ENCODE data around the gene CHST2. TPM values are rescaled to one million over a fixed set of nuclear protein-coding genes. Genes with fewer than 3 reads are reported as not detected.

CHST2 gene
- total and polyA plus RNA-seq, 2 donors (not counting 3 experiments of a cell fraction or from before 2014, with no cell fraction given), result 4.3 to 6.5 TPM

GRCh38 chr3:143171141-143171980 lies 51.8 kb downstream of the CHST2 start:
- dilution Hi-C loops (cut with MboI; ENCODE audit: extremely low pct_ligation_motif_present, low sequenced_read_pairs) (no loop called here), intact Hi-C loops (cut with micrococcal nuclease) (no loop called here)
- no peak overlapping the region for H3K4me3 ChIP-seq (replicated peaks in 1 of 3; ENCODE audit: insufficient read depth in 1 of 3, low read depth in 1 of 3, low read length in 3 of 3)
- no peak overlapping the region for H3K27ac ChIP-seq (ENCODE audit: insufficient read depth, low read depth, low read length)
- no peak overlapping the region for H3K4me2 ChIP-seq (ENCODE audit: insufficient read depth, low read length)
- H3K79me2 ChIP-seq (ENCODE audit: control insufficient read depth, insufficient read depth, low read length), result no peaks in the 10 kb centered on the region
- no peaks in the 10 kb centered on the region for H4K20me1 ChIP-seq (replicated peaks; ENCODE audit: control insufficient read depth, extremely low read depth, insufficient read depth, low read length)
- H3K9me1 ChIP-seq (replicated peaks; ENCODE audit: control insufficient read depth, extremely low read depth, insufficient read depth, low read length), result no peaks in the 10 kb centered on the region
- POLR2A ChIA-PET, result no interaction called here
- no peaks in the 10 kb centered on the region for H3K27me3 ChIP-seq (ENCODE audit: control insufficient read depth in 2 of 2, insufficient read depth in 2 of 2, low read length in 2 of 2)
- FAIRE-seq (peak; percentile 76), DNase-seq (ENCODE audit: low read depth, low spot score) (peak; percentile 59)
- no peak for TF ChIP-seq POLR2AphosphoS5 (IDR thresholded peaks at IDR 0.05; ENCODE audit: insufficient read depth, low read depth, low read length)
- no peak for TF ChIP-seq POLR2A (IDR thresholded peaks at IDR 0.05; ENCODE audit: low read depth, low read length)
- no peak for TF ChIP-seq MYC (IDR thresholded peaks at IDR 0.05; ENCODE audit: low read depth, low read length)
- no peak for TF ChIP-seq EZH2 (IDR thresholded peaks at IDR 0.05; ENCODE audit: borderline replicate concordance, low read depth, low read length, severe bottlenecking)
- no peak for TF ChIP-seq FOS (IDR thresholded peaks at IDR 0.05; ENCODE audit: borderline replicate concordance, insufficient read depth, low read length)
- TF ChIP-seq MAX (IDR thresholded peaks at IDR 0.05; ENCODE audit: insufficient read depth, insufficient read length), result no peak
- no peak for TF ChIP-seq JUN (IDR thresholded peaks at IDR 0.05; ENCODE audit: borderline replicate concordance, insufficient read depth, insufficient read length, low read depth)
- TF ChIP-seq CTCF (IDR thresholded peaks at IDR 0.05; ENCODE audit: extremely low read depth in 1 of 2, insufficient read depth in 1 of 2, low read depth in 1 of 2, low read length in 2 of 2), result no peak
- no peak for TF ChIP-seq GATA2 (IDR thresholded peaks at IDR 0.05; ENCODE audit: insufficient read depth, insufficient read length, low read depth, low read length)
- peak overlapping the region; percentile 18 for H2AFZ ChIP-seq (ENCODE audit: low read depth, low read length)
- CTCF ChIA-PET, result interaction anchor here (1.2 kb wide), 1 partner anchor 26 kb away, joined by 3 read pairs; no protein-coding TSS in a partner anchor
- H3K4me1 ChIP-seq (ENCODE audit: control insufficient read depth, extremely low read depth, insufficient read depth, low read length), result peaks cover 18% of the 10 kb centered on the region
- no peak overlapping the region for H3K9ac ChIP-seq (replicated peaks; ENCODE audit: extremely low read depth, insufficient read depth, low read length)
- H3K36me3 ChIP-seq (ENCODE audit: control insufficient read depth in 2 of 2, extremely low read depth in 1 of 2, insufficient read depth in 2 of 2, low read length in 2 of 2), result no peaks in the 10 kb centered on the region
- H3K9me3 ChIP-seq (replicated peaks; ENCODE audit: control insufficient read depth, insufficient read depth, low read length), result no peaks in the 10 kb centered on the region
- no TSS peak for BruUV-seq (replicated peaks)

Data from endothelial cell of umbilical vein (primary cell).